Nephron (organoid): ENCODE results near the gene MLLT10.

ENCODE experiments used
- H3K27ac Mint-ChIP-seq, 3 experiments: 2 replicates each; pipeline ENCODE4 v1.8.0; 2020; ENCODE audit warnings: mixed read lengths in 3 of 3, mild to moderate bottlenecking in 2 of 3, moderate library complexity in 1 of 3
- H3K27me3 Mint-ChIP-seq: 2 replicates; pipeline ENCODE4 v1.8.0; 2021; ENCODE audit warnings: low read depth, mild to moderate bottlenecking, moderate library complexity, mixed read lengths
- H3K36me3 Mint-ChIP-seq: 2 replicates; pipeline ENCODE4 v1.8.0; 2020; ENCODE audit warnings: low read depth, mixed read lengths
- H3K4me1 Mint-ChIP-seq: 2 replicates; pipeline ENCODE4 v1.8.0; 2020; ENCODE audit warnings: mixed read lengths
- H3K4me3 Mint-ChIP-seq, 3 experiments: 2 replicates each; pipeline ENCODE4 v1.8.0; 2020; ENCODE audit warnings: mild to moderate bottlenecking in 3 of 3, mixed read lengths in 3 of 3, moderate library complexity in 2 of 3
- H3K9me3 Mint-ChIP-seq: 2 replicates; pipeline ENCODE4 v1.8.0; 2020; ENCODE audit warnings: mixed read lengths
- CTCF ChIP-seq, 3 experiments: fragments of 200-600 bp; sonication (generic); IDR thresholded peaks; one replicate each; pipeline ENCODE4 v1.5.0; 2021; ENCODE audit warnings: antibody characterized with exemption in 3 of 3; ENCODE audit not compliant: unreplicated experiment in 3 of 3

The MLLT10 gene

DNA sequence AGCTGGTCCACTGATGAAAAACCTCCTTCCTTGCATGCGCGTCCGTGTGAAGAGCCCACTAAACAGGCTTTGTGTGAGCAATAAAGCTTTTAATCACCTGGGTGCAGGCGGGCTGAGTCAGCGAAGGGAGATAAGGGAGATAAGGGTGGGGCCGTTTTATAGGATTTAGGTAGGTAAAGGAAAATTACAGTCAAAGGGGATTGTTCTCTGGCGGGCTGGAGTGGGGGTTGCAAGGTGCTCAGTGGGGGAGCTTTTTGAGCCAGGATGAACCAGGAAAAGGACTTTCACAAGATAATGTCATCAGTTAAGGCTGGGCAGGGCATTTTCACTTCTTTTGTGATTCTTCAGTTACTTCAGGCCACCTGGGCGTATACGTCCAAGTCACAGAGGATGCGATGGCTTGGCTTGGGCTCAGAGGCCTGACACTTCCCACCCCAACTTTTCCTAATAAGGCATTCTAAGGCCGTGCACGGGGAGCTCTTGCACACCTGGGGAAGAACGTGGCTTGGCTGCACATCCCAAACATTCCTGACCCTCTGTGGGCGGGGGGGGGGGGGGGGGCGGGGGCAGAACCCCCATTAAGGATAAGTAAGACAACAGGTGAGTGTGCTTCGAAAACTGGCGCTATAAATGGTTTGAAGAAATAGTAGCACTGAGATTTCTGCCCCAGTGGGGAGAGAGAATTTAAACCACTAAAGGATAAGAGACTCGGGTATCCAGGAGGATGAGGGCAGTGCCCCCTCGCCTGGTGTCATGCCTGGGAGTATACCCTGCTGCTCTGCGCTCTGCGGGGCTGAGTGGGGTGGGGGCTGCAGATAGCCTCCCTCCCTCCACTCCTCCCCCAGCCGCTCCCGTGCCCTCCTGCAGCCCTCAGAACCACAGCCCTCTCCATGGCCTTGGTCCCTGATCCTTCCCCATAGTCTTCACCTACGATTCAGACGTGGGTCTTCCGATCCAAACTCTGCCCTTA, 217.6 kb downstream of the MLLT10 start:
- Mint-ChIP-seq H3K27ac (no peak overlapping the region), H3K4me3 (no peak overlapping the region), H3K9me3 (no peaks in the 10 kb centered on the region), H3K27me3 (no peaks in the 10 kb centered on the region), H3K36me3 (peaks cover 13% of the 10 kb centered on the region), H3K4me1 (peaks cover 21% of the 10 kb centered on the region)
- no peak for TF ChIP-seq CTCF (IDR thresholded peaks at IDR 0.05; ENCODE audit: unreplicated experiment in 3 of 3)

- Mint-ChIP-seq H3K4me1 (peaks cover 36% of the 10 kb centered on the region), H3K27me3 (no peaks in the 10 kb centered on the region), H3K36me3 (peaks cover 1% of the 10 kb centered on the region), H3K9me3 (no peaks in the 10 kb centered on the region), H3K27ac (peak overlapping the region in 2 of 3 experiments; percentile 42 to 46), H3K4me3 (no peak overlapping the region)
- TF ChIP-seq CTCF (IDR thresholded peaks at IDR 0.05; ENCODE audit: unreplicated experiment in 3 of 3) = no peak
Observed at GRCh38 chr10:21753497-21754270, 219.7 kb downstream of the MLLT10 start.

DNA sequence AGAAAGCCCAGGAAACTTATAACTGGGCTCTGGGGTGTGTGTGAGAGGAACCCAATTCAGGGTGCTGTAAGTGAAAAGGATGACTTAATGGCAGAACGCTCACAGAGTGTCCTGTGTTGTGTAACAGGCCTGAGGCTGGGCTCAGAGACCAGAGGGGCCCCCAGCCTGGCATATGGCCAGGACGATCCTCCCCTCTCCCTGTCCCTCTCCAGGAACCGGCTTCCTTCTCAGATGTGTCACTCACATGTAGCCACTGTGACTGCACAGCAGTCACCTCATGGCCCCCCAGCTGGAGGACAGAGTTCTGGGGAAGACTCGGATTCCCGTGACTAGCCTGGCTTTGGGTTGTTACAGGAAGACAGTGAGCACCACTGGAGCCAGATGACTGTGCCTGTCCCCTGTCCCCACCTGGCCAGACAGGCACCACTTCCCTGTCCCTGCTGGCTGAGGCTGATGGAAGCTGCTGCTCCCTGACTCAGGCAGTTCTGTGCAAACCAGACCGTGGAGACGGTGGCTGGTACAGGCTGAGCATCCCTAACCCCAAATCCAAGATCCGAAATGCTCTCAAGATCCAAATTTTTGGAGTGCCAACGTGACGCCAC, 220.5 kb downstream of the MLLT10 start:
- TF ChIP-seq CTCF (IDR thresholded peaks at IDR 0.05; ENCODE audit: unreplicated experiment in 3 of 3) = no peak
- Mint-ChIP-seq H3K27me3 (no peaks in the 10 kb centered on the region), H3K9me3 (no peaks in the 10 kb centered on the region), H3K4me1 (peaks cover 40% of the 10 kb centered on the region), H3K4me3 (no peak overlapping the region), H3K27ac (no peak overlapping the region), H3K36me3 (peaks cover 8% of the 10 kb centered on the region)

GRCh38 chr10:21756707-21757106, 222.7 kb downstream of the MLLT10 start:
- no peak for TF ChIP-seq CTCF (IDR thresholded peaks at IDR 0.05; ENCODE audit: unreplicated experiment in 3 of 3)
- no peak overlapping the region for H3K4me3 Mint-ChIP-seq
- no peaks in the 10 kb centered on the region for H3K9me3 Mint-ChIP-seq
- H3K27ac Mint-ChIP-seq = no peak overlapping the region
- peaks cover 25% of the 10 kb centered on the region for H3K4me1 Mint-ChIP-seq
- H3K36me3 Mint-ChIP-seq = peaks cover 13% of the 10 kb centered on the region
- no peaks in the 10 kb centered on the region for H3K27me3 Mint-ChIP-seq

GRCh38 chr10:21757185-21757901, 223.3 kb downstream of the MLLT10 start:
- Mint-ChIP-seq H3K36me3 (peaks cover 13% of the 10 kb centered on the region), H3K4me3 (no peak overlapping the region), H3K27ac (peak overlapping the region; percentile 56 to 74 (median 58)), H3K9me3 (no peaks in the 10 kb centered on the region), H3K4me1 (peaks cover 25% of the 10 kb centered on the region), H3K27me3 (no peaks in the 10 kb centered on the region)
- TF ChIP-seq CTCF (IDR thresholded peaks at IDR 0.05; ENCODE audit: unreplicated experiment in 3 of 3) = no peak
